ENCODE results near the gene VSIG10.

DNA sequence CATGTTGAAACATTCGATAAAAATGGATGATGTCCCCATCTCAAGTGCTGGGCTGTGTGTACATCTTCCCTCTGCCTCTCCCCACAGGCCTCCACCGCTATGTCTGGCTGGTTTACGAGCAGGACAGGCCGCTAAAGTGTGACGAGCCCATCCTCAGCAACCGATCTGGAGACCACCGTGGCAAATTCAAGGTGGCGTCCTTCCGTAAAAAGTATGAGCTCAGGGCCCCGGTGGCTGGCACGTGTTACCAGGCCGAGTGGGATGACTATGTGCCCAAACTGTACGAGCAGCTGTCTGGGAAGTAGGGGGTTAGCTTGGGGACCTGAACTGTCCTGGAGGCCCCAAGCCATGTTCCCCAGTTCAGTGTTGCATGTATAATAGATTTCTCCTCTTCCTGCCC is 40.7 kb upstream of the VSIG10 start:
- TF ChIP-seq, protein P1, sequence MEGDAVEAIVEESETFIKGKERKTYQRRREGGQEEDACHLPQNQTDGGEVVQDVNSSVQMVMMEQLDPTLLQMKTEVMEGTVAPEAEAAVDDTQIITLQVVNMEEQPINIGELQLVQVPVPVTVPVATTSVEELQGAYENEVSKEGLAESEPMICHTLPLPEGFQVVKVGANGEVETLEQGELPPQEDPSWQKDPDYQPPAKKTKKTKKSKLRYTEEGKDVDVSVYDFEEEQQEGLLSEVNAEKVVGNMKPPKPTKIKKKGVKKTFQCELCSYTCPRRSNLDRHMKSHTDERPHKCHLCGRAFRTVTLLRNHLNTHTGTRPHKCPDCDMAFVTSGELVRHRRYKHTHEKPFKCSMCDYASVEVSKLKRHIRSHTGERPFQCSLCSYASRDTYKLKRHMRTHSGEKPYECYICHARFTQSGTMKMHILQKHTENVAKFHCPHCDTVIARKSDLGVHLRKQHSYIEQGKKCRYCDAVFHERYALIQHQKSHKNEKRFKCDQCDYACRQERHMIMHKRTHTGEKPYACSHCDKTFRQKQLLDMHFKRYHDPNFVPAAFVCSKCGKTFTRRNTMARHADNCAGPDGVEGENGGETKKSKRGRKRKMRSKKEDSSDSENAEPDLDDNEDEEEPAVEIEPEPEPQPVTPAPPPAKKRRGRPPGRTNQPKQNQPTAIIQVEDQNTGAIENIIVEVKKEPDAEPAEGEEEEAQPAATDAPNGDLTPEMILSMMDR (IDR thresholded peaks at IDR 0.05; ENCODE audit: low read length): no peak
- no peak for TF ChIP-seq EZH2 (optimal IDR thresholded peaks at IDR 0.05; ENCODE audit: low read depth, low read length)
